Thoracic aorta (tissue), 2 donors: ENCODE data around the gene RAPSN. TPM values are rescaled to one million over a fixed set of nuclear protein-coding genes. Genes with fewer than 3 reads are reported as not detected.

ENCODE experiments used
- ATAC-seq: fragments of 150-250 bp; one replicate; pipeline ENCODE4 v1.8.0; 2017; ENCODE audit warnings: low read depth; ENCODE audit not compliant: insufficient number of reproducible peaks, low FRiP score
- DNase-seq: peaks from one replicate; pipeline ENCODE4 v3.0.0-alpha.2; 2020; ENCODE audit warnings: low spot score
- H3K27ac ChIP-seq, 2 donors: fragments of 200-600 bp; sonication (generic); 1 replicate in 1 of 2; 2 replicates in 1 of 2; pipeline ENCODE4 v1.5.1; 2016; ENCODE audit warnings: mild to moderate bottlenecking in 2 of 2, moderate library complexity in 2 of 2
- H3K27me3 ChIP-seq: fragments of 200-600 bp; sonication (generic); replicated peaks from 2 replicates; pipeline ENCODE4 v1.6.0; 2016; ENCODE audit warnings: mild to moderate bottlenecking; ENCODE audit not compliant: insufficient read depth
- H3K36me3 ChIP-seq: fragments of 200-600 bp; sonication (generic); one replicate; pipeline ENCODE4 v1.5.1; 2016
- H3K4me1 ChIP-seq, 2 donors: fragments of 200-600 bp; sonication (generic); 1 replicate in 1 of 2; 2 replicates in 1 of 2; pipeline versions ENCODE4 v1.5.1 to v1.6.0; 2016; ENCODE audit warnings: low read depth in 2 of 2, mild to moderate bottlenecking in 1 of 2; ENCODE audit not compliant: control insufficient read depth in 1 of 2
- H3K4me3 ChIP-seq: fragments of 200-600 bp; sonication (generic); 2 replicates; pipeline ENCODE4 v1.5.1; 2016; ENCODE audit warnings: mild to moderate bottlenecking
- H3K9me3 ChIP-seq: fragments of 200-600 bp; sonication (generic); 2 replicates; pipeline ENCODE4 v1.5.1; 2016
- CTCF ChIP-seq: fragments of 200-600 bp; sonication (generic); IDR thresholded peaks from one replicate; pipeline ENCODE4 v1.5.1; 2019; ENCODE audit warnings: antibody characterized with exemption
- total RNA-seq, 2 donors: library from RNA; depleted of rRNA; stranded (reverse); fragments of >200 nt; gene quantifications; one replicate each; pipeline versions ENCODE4 v1.1.0 to v1.2.3, GENCODE V29; 2016

The RAPSN gene
- total RNA-seq, 2 donors from 2014 or later: 0.41 TPM; not detected in 1

GRCh38 chr11:47489395-47489755, 40.4 kb upstream of the RAPSN start:
- no peak overlapping the region for H3K4me3 ChIP-seq
- no peaks in the 10 kb centered on the region for H3K4me1 ChIP-seq
- no peaks in the 10 kb centered on the region for H3K27me3 ChIP-seq
- ATAC-seq (no peak), DNase-seq (no peak)
- H3K36me3 ChIP-seq: peaks cover 28% of the 10 kb centered on the region
- H3K27ac ChIP-seq: no peak overlapping the region
- TF ChIP-seq CTCF: no peak
- no peaks in the 10 kb centered on the region for H3K9me3 ChIP-seq

- Histone ChIP-seq H3K4me1 (no peaks in the 10 kb centered on the region), H3K4me3 (no peak overlapping the region), H3K27me3 (no peaks in the 10 kb centered on the region), H3K9me3 (no peaks in the 10 kb centered on the region), H3K27ac (no peak overlapping the region), H3K36me3 (peaks cover 34% of the 10 kb centered on the region)
- no peak for TF ChIP-seq CTCF
- no peak for ATAC-seq
- no peak for DNase-seq
Observed at GRCh38 chr11:47488674-47489394, 39.9 kb upstream of the RAPSN start.

DNA sequence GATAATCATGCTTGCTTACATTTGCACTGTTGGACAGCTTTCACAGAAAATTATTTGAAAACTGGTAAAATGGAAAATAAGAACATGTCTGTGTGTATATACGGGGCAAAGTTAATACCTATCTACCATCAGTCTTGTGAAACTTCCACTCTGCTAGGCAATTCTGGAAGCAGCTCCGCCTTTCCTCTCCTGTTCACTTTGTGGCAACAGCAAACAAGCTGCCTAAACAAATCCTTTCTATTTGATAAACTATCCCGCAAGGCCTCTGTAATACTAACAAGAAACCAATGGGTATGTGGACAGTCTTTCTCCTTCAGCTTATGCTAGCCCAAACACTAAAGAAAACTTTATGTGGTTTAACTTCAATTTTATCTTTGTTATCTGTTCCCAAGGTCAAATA, 39.2 kb upstream of the RAPSN start:
- peaks cover 40% of the 10 kb centered on the region for H3K36me3 ChIP-seq
- H3K9me3 ChIP-seq: no peaks in the 10 kb centered on the region
- no peaks in the 10 kb centered on the region for H3K27me3 ChIP-seq
- H3K27ac ChIP-seq: no peak overlapping the region
- H3K4me3 ChIP-seq: no peak overlapping the region
- DNase-seq (no peak), ATAC-seq (no peak)
- no peaks in the 10 kb centered on the region for H3K4me1 ChIP-seq
- TF ChIP-seq CTCF: no peak

GRCh38 chr11:47487421-47487820, 38.5 kb upstream of the RAPSN start:
- no peaks in the 10 kb centered on the region for H3K4me1 ChIP-seq
- no peak for TF ChIP-seq CTCF
- no peak overlapping the region for H3K4me3 ChIP-seq
- DNase-seq (no peak), ATAC-seq (no peak)
- H3K36me3 ChIP-seq: peaks cover 44% of the 10 kb centered on the region
- H3K27ac ChIP-seq: no peak overlapping the region
- H3K27me3 ChIP-seq: no peaks in the 10 kb centered on the region
- no peaks in the 10 kb centered on the region for H3K9me3 ChIP-seq

- no peak for DNase-seq
- no peak overlapping the region for H3K27ac ChIP-seq
- no peaks in the 10 kb centered on the region for H3K9me3 ChIP-seq
- no peak overlapping the region for H3K4me3 ChIP-seq
- no peak for ATAC-seq
- no peaks in the 10 kb centered on the region for H3K4me1 ChIP-seq
- no peaks in the 10 kb centered on the region for H3K27me3 ChIP-seq
- TF ChIP-seq CTCF: no peak
- peaks cover 55% of the 10 kb centered on the region for H3K36me3 ChIP-seq
Observed at GRCh38 chr11:47485107-47485506, 36.2 kb upstream of the RAPSN start.
